Liver (tissue), 9 donors: ENCODE data around the gene GRB2. TPM values are rescaled to one million over a fixed set of nuclear protein-coding genes. Genes with fewer than 3 reads are reported as not detected.

ENCODE experiments used
- DNase-seq: peaks from one replicate; pipeline ENCODE4 v3.0.0-alpha.2; 2017; ENCODE audit warnings: low spot score
- H3K27ac ChIP-seq, 2 donors: one replicate each; pipeline ENCODE4 v1.7.0; 2013; ENCODE audit warnings: inconsistent platforms in 2 of 2, low read length in 2 of 2, control low read depth in 1 of 2, low read depth in 1 of 2, mild to moderate bottlenecking in 1 of 2
- H3K27me3 ChIP-seq, 4 donors: one replicate each; pipeline versions ENCODE4 v1.6.1 to v1.7.0; 2013; ENCODE audit warnings: low read length in 3 of 4, inconsistent platforms in 1 of 4, mild to moderate bottlenecking in 1 of 4, moderate library complexity in 1 of 4; ENCODE audit not compliant: control insufficient read depth in 4 of 4, insufficient read depth in 4 of 4
- H3K36me3 ChIP-seq, 4 donors: one replicate each; pipeline versions ENCODE4 v1.6.1 to v1.7.0; 2013; ENCODE audit warnings: low read length in 3 of 4, mild to moderate bottlenecking in 3 of 4, low read depth in 1 of 4, moderate library complexity in 1 of 4; ENCODE audit not compliant: control insufficient read depth in 4 of 4, insufficient read depth in 3 of 4
- H3K4me1 ChIP-seq, 4 donors: one replicate each; pipeline versions ENCODE4 v1.6.1 to v1.7.0; 2013; ENCODE audit warnings: low read length in 3 of 4, mild to moderate bottlenecking in 3 of 4, moderate library complexity in 1 of 4; ENCODE audit not compliant: control insufficient read depth in 4 of 4, insufficient read depth in 4 of 4
- H3K4me3 ChIP-seq, 3 donors: one replicate each; pipeline versions ENCODE4 v1.6.1 to v1.7.0; 2013; ENCODE audit warnings: low read length in 3 of 3, control low read depth in 1 of 3, low read depth in 1 of 3, mild to moderate bottlenecking in 1 of 3
- H3K9ac ChIP-seq, 2 donors: one replicate each; pipeline ENCODE4 v1.7.0; 2013; ENCODE audit warnings: low read length in 2 of 2, mild to moderate bottlenecking in 2 of 2, moderate library complexity in 2 of 2, control low read depth in 1 of 2, low read depth in 1 of 2
- H3K9me3 ChIP-seq, 4 donors: one replicate each; pipeline versions ENCODE4 v1.6.1 to v1.7.0; 2013; ENCODE audit warnings: low read length in 3 of 4; ENCODE audit not compliant: control insufficient read depth in 4 of 4
- ATF3 ChIP-seq: IDR thresholded peaks from 2 replicates; pipeline ENCODE4 v1.6.1; 2016; ENCODE audit warnings: antibody characterized with exemption
- EGR1 ChIP-seq, 2 donors: IDR thresholded peaks; 2 replicates each; pipeline ENCODE4 v1.6.1; 2016 to 2018; ENCODE audit warnings: antibody characterized with exemption in 2 of 2, low read depth in 2 of 2
- FOXA1 ChIP-seq: IDR thresholded peaks from 2 replicates; pipeline ENCODE4 v1.6.1; 2016; ENCODE audit warnings: antibody characterized with exemption
- FOXA2 ChIP-seq: IDR thresholded peaks from 2 replicates; pipeline ENCODE4 v1.6.1; 2016; ENCODE audit warnings: antibody characterized with exemption
- GABPA ChIP-seq, 2 donors: IDR thresholded peaks in 1 of 2; conservative IDR thresholded peaks in 1 of 2; 2 replicates each; pipeline ENCODE4 v1.6.1; 2016; ENCODE audit warnings: antibody characterized with exemption in 2 of 2, mild to moderate bottlenecking in 1 of 2, moderate library complexity in 1 of 2
- HNF4A ChIP-seq, 2 donors: conservative IDR thresholded peaks; 2 replicates each; pipeline ENCODE4 v1.6.1; 2016; ENCODE audit warnings: antibody characterized with exemption in 2 of 2, mild to moderate bottlenecking in 2 of 2
- HNF4G ChIP-seq: IDR thresholded peaks from 2 replicates; pipeline ENCODE4 v1.6.1; 2016; ENCODE audit warnings: antibody characterized with exemption
- JUND ChIP-seq, 2 donors: IDR thresholded peaks; 2 replicates each; pipeline ENCODE4 v1.6.1; 2016; ENCODE audit warnings: antibody characterized with exemption in 2 of 2
- NR2F2 ChIP-seq: IDR thresholded peaks from 2 replicates; pipeline ENCODE4 v1.6.1; 2016; ENCODE audit warnings: antibody characterized with exemption
- RAD21 ChIP-seq, 2 donors: IDR thresholded peaks; 2 replicates each; pipeline ENCODE4 v1.6.1; 2016; ENCODE audit warnings: antibody characterized with exemption in 2 of 2, mild to moderate bottlenecking in 2 of 2
- REST ChIP-seq: IDR thresholded peaks from 2 replicates; pipeline ENCODE4 v1.6.1; 2016; ENCODE audit warnings: antibody characterized with exemption, mild to moderate bottlenecking
- RXRA ChIP-seq, 2 donors: IDR thresholded peaks; 2 replicates each; pipeline ENCODE4 v1.6.1; 2017 to 2018; ENCODE audit warnings: antibody characterized with exemption in 2 of 2, mild to moderate bottlenecking in 1 of 2
- SP1 ChIP-seq: IDR thresholded peaks from 2 replicates; pipeline ENCODE4 v1.6.1; 2018; ENCODE audit warnings: antibody characterized with exemption, mild to moderate bottlenecking
- YY1 ChIP-seq: IDR thresholded peaks from 2 replicates; pipeline ENCODE4 v1.6.1; 2016; ENCODE audit warnings: antibody characterized with exemption, mild to moderate bottlenecking
- ZBTB33 ChIP-seq: IDR thresholded peaks from 2 replicates; pipeline ENCODE4 v1.6.1; 2016; ENCODE audit warnings: antibody characterized with exemption
- WGBS: extraction: QIAGEN DNeasy Blood & Tissue Kit; methylation state at CpG from one replicate; pipeline ENCODE4 v1.1.7; 2013; 5-methylcytosine and 5-hydroxymethylcytosine counted together
- polyA plus RNA-seq, 2 donors: library from polyadenylated mRNA; stranded (reverse) in 1 of 2; unstranded in 1 of 2; fragments of 200-250 nt in 1 of 2; fragments of >200 nt in 1 of 2; fragmentation: Nextera tagmentation in 1 of 2; extraction: Ambion mirVana in 1 of 2; gene quantifications; one replicate each; pipeline versions ENCODE4 v1.2.1 to v1.2.3, GENCODE V29; 2013 to 2015
- total RNA-seq, 2 donors: library from RNA; depleted of rRNA; stranded (reverse); fragments of >200 nt; gene quantifications; one replicate each; pipeline ENCODE4 v1.2.3, GENCODE V29; 2014
- TF ChIP-seq, protein P1 (sequence below): fragments of 150-350 bp; IDR thresholded peaks from 2 replicates; pipeline ENCODE4 v1.5.1; 2017; ENCODE audit warnings: improper control_type of control experiment, low read depth, low read length; ENCODE audit not compliant: missing input control
- donor health status: healthy.
- donor health status: healthy.
- donor health status: healthy.
- donor health status: healthy.
- donor health status: healthy.

GRB2 gene
- total and polyA plus RNA-seq, 4 donors, result 36.0 to 91.8 (median 49.6) TPM

DNA sequence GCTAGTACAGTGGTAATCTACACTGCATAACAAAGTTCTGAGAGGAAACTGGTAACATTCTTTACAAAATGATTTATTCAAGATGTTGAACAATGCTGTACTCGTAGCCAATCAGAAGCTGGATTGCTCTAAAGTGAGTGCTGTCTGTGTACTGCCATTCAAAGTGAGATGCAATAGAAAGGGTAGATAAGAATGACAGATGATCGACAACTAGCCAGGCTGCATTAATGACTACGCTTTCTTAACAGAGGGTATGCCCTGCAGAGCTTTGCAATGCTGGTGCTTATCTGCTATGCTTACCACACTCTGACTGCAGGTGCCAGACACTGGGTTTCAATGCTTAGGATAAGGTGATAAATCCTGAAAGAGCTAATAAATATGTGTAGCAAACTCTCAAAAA lies 70.2 kb downstream of the GRB2 start:
- H3K27ac ChIP-seq, result no peak overlapping the region
- 89% methylated on average over 3 of the region's 3 CpGs for WGBS

DNA sequence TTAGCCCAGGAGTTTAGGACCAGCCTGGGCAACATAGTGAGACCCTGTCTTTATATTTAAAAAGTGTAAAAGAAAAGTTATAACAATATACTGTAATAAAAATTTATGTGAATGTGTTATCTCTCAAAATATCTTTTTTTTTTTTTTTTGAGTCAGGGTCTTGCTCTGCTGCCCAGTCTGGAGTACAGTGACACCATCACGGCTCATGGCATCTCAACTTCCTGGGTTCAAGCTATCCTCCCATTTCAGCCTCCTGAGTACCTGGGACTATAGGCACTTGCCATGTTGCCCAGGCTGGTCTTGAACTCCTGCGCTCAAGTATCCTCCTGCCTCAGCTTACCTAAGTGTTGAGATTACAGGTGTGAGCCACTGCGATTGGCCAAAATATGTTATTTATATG lies 70.8 kb downstream of the GRB2 start:
- Histone ChIP-seq H3K36me3 (peaks cover 0 to 6% (median 1%) of the 10 kb centered on the region in 4 donors), H3K27me3 (no peaks in the 10 kb centered on the region), H3K9me3 (no peaks in the 10 kb centered on the region), H3K27ac (no peak overlapping the region), H3K9ac (no peak overlapping the region), H3K4me1 (no peaks in the 10 kb centered on the region), H3K4me3 (no peak overlapping the region)
- 99% methylated on average over 3 of the region's 3 CpGs for WGBS
- no peak for DNase-seq
- no peak for TF ChIP-seq HNF4A (conservative IDR thresholded peaks at IDR 0.05)
- TF ChIP-seq FOXA1, result no peak
- TF ChIP-seq, protein P1, sequence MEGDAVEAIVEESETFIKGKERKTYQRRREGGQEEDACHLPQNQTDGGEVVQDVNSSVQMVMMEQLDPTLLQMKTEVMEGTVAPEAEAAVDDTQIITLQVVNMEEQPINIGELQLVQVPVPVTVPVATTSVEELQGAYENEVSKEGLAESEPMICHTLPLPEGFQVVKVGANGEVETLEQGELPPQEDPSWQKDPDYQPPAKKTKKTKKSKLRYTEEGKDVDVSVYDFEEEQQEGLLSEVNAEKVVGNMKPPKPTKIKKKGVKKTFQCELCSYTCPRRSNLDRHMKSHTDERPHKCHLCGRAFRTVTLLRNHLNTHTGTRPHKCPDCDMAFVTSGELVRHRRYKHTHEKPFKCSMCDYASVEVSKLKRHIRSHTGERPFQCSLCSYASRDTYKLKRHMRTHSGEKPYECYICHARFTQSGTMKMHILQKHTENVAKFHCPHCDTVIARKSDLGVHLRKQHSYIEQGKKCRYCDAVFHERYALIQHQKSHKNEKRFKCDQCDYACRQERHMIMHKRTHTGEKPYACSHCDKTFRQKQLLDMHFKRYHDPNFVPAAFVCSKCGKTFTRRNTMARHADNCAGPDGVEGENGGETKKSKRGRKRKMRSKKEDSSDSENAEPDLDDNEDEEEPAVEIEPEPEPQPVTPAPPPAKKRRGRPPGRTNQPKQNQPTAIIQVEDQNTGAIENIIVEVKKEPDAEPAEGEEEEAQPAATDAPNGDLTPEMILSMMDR, result no peak
- TF ChIP-seq JUND (IDR thresholded peaks at IDR 0.05), result no peak
- TF ChIP-seq ATF3, result no peak
- TF ChIP-seq RAD21 (IDR thresholded peaks at IDR 0.05), result no peak
- no peak for TF ChIP-seq NR2F2
- TF ChIP-seq ZBTB33, result no peak
- TF ChIP-seq EGR1 (IDR thresholded peaks at IDR 0.05; ENCODE audit: low read depth in 2 of 2), result no peak
- TF ChIP-seq HNF4G, result no peak
- no peak for TF ChIP-seq REST

More for the DNA sequence above, 70.2 kb downstream of the GRB2 start:
- no peaks in the 10 kb centered on the region for H3K4me1 ChIP-seq
- no peak overlapping the region for H3K4me3 ChIP-seq
- no peak overlapping the region for H3K9ac ChIP-seq
- H3K9me3 ChIP-seq, result no peaks in the 10 kb centered on the region
- peaks cover 0 to 6% (median 1%) of the 10 kb centered on the region in 4 donors for H3K36me3 ChIP-seq
- TF ChIP-seq NR2F2 (no peak), FOXA2 (no peak), ATF3 (no peak), HNF4G (no peak), JUND (IDR thresholded peaks at IDR 0.05) (no peak), FOXA1 (no peak), GABPA (IDR thresholded peaks at IDR 0.05 in 1 of 2, conservative IDR thresholded peaks at IDR 0.05 in 1 of 2) (no peak), SP1 (no peak), ZBTB33 (no peak), EGR1 (IDR thresholded peaks at IDR 0.05; ENCODE audit: low read depth in 2 of 2) (no peak), RXRA (IDR thresholded peaks at IDR 0.05) (no peak), YY1 (no peak), HNF4A (conservative IDR thresholded peaks at IDR 0.05) (no peak)
- TF ChIP-seq, protein P1, result no peak
- H3K27me3 ChIP-seq, result no peaks in the 10 kb centered on the region
- DNase-seq, result no peak
